Erythroblast (primary cell): ENCODE results near the gene TFDP2.

Experiments
- GATA1 ChIP-seq: IDR thresholded peaks from 2 replicates; pipeline ENCODE4 v1.6.1; 2011; ENCODE audit warnings: low read depth, mild to moderate bottlenecking, control low read depth, low read length, moderate library complexity
- POLR2A ChIP-seq: IDR thresholded peaks from 2 replicates; pipeline ENCODE4 v1.6.1; 2011; ENCODE audit warnings: mild to moderate bottlenecking, low read length

GRCh38 chr3:142105991-142106390, 43.4 kb downstream of the TFDP2 start:
- TF ChIP-seq POLR2A (no peak), GATA1 (no peak)
